ENCODE data around the gene RUNX2.

DNA sequence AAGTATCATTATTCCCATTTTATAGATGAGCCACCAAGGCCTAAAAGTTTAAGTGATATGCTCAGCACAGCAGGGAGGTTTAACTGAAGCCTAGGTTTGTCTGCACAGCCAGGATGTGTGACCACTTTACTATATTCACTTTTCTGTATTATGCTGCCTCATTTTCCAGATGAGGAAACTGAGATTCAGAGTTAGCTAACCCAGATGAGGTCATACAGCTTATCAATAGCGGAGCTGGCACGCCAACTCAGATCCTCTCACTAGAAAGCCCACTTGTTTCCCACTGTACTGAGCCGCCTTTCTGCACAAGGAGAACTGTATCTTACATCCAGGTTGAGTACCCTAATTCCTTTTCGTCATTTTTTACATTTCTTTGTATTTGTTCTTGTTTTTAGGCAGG, 181.3 kb downstream of the RUNX2 start:
- TF ChIP-seq, protein P1, sequence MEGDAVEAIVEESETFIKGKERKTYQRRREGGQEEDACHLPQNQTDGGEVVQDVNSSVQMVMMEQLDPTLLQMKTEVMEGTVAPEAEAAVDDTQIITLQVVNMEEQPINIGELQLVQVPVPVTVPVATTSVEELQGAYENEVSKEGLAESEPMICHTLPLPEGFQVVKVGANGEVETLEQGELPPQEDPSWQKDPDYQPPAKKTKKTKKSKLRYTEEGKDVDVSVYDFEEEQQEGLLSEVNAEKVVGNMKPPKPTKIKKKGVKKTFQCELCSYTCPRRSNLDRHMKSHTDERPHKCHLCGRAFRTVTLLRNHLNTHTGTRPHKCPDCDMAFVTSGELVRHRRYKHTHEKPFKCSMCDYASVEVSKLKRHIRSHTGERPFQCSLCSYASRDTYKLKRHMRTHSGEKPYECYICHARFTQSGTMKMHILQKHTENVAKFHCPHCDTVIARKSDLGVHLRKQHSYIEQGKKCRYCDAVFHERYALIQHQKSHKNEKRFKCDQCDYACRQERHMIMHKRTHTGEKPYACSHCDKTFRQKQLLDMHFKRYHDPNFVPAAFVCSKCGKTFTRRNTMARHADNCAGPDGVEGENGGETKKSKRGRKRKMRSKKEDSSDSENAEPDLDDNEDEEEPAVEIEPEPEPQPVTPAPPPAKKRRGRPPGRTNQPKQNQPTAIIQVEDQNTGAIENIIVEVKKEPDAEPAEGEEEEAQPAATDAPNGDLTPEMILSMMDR (IDR thresholded peaks at IDR 0.05; ENCODE audit: low read length): no peak
- TF ChIP-seq EZH2 (IDR thresholded peaks at IDR 0.05; ENCODE audit: borderline replicate concordance, low read length): no peak

Data from OCI-LY1 (cell line).